ENCODE measurements around the gene FREM1. TPM values are rescaled to one million over a fixed set of nuclear protein-coding genes. Genes with fewer than 3 reads are reported as not detected.

FREM1 gene
- total RNA-seq, 4 donors from 2014 or later, result 3.3 to 7.1 (median 5.2) TPM

DNA sequence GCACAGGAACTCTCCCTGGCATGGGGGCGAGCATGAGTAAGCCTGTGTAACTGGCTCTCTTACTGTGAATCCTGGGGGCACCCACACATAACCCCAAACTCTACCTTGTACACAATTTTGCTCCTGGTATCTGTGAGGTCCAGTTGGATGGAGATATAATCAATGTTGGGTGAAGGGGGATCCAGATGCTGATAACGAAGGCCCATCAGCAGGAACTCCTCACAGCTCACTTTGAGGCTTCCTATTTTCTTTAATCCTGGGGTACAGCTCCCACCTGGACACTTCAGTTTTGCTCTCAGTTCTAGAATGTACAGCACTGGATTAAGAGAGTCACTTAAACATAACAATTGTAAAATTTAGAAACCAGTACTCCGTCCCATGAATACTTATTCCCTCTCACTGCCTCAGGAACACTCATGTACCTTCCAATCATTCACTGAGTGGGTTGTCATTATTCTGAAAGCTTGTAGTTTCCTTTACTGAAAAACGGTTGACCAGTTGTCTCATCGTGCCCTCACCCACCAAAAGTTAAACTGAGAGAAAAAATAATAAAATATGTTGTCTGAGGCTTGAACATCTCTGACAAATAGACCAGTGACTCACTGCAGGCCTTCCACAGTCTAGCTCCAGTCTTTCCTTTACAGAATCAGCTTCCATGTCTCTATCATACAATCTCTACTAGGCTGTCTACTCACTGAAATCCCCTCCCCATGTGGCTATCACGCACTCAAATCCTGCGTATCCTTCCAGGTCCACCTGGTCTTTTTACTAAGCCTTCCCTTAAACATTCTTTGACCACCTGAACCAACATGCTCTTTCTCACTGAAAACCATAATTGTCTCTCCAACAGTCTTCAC lies 52.6 kb downstream of the FREM1 start:
- H3K36me3 ChIP-seq, result no peaks in the 10 kb centered on the region
- no peak overlapping the region for H3K27ac ChIP-seq
- no peaks in the 10 kb centered on the region for H3K4me1 ChIP-seq
- no peak for DNase-seq (ENCODE audit: low spot score in 2 of 2)
- H3K4me3 ChIP-seq, result no peak overlapping the region
- TF ChIP-seq POLR2A (IDR thresholded peaks at IDR 0.05), result no peak
- TF ChIP-seq EP300 (IDR thresholded peaks at IDR 0.05), result no peak
- TF ChIP-seq, protein P1, sequence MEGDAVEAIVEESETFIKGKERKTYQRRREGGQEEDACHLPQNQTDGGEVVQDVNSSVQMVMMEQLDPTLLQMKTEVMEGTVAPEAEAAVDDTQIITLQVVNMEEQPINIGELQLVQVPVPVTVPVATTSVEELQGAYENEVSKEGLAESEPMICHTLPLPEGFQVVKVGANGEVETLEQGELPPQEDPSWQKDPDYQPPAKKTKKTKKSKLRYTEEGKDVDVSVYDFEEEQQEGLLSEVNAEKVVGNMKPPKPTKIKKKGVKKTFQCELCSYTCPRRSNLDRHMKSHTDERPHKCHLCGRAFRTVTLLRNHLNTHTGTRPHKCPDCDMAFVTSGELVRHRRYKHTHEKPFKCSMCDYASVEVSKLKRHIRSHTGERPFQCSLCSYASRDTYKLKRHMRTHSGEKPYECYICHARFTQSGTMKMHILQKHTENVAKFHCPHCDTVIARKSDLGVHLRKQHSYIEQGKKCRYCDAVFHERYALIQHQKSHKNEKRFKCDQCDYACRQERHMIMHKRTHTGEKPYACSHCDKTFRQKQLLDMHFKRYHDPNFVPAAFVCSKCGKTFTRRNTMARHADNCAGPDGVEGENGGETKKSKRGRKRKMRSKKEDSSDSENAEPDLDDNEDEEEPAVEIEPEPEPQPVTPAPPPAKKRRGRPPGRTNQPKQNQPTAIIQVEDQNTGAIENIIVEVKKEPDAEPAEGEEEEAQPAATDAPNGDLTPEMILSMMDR (IDR thresholded peaks at IDR 0.05), result no peak
- WGBS, 2 donors, result 91 to 92% methylated on average over 7 of the region's 7 CpGs
- H3K9me3 ChIP-seq, result no peaks in the 10 kb centered on the region
- no peaks in the 10 kb centered on the region for H3K27me3 ChIP-seq

DNA sequence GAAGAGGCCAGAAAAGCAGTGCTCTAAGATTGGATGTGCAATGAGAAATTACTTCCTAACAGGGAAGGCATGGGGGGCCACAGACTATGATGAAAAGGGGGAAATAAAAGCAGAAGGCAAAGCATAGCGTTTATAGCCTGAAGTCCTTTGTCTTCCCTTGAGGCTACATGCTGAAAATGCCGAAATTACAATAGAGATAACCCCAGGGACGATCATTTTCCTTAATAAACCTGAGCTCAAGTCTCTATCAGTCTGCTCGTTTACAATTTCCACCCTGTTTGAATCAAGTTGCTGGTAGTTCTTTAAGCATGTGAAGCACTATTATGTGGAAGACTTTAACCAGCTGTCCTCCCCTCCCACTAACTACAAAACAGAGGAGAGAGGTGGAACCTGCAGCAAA lies 60.4 kb downstream of the FREM1 start:
- DNase-seq (ENCODE audit: low spot score in 2 of 2), result no peak
- 51 to 57% methylated on average over 4 of the region's 4 CpGs for WGBS, 2 donors
- Histone ChIP-seq H3K27me3 (no peaks in the 10 kb centered on the region), H3K4me1 (no peaks in the 10 kb centered on the region), H3K27ac (no peak overlapping the region), H3K36me3 (peaks cover 0 to 6% (median 0%) of the 10 kb centered on the region in 3 donors), H3K9me3 (no peaks in the 10 kb centered on the region), H3K4me3 (no peak overlapping the region)
- TF ChIP-seq EP300 (IDR thresholded peaks at IDR 0.05), result no peak
- TF ChIP-seq, protein P1 (IDR thresholded peaks at IDR 0.05), result no peak
- TF ChIP-seq POLR2A (IDR thresholded peaks at IDR 0.05), result no peak

DNA sequence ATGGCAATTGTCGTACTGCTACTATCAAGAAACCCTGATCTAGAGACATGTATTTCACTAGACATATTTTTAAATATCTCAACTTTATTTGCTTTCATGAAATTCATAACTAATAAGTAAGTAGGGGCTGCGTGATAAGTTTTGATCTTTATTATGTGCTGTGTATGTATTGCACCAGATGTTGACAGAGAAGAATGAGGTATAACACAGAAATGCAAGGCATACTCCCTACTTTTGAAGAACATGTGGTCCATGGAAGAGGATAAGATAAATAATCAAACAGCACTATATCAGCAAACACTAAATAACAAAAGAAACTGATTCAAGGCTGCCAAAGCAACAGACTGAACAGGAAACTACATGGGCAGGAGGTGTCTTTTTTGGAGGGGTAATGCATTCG lies 60.9 kb downstream of the FREM1 start:
- Histone ChIP-seq H3K27ac (no peak overlapping the region), H3K4me3 (no peak overlapping the region), H3K36me3 (peaks cover 0 to 6% (median 0%) of the 10 kb centered on the region in 3 donors), H3K9me3 (no peaks in the 10 kb centered on the region), H3K27me3 (no peaks in the 10 kb centered on the region), H3K4me1 (no peaks in the 10 kb centered on the region)
- DNase-seq (ENCODE audit: low spot score in 2 of 2), result no peak
- WGBS, 2 donors, result 88 to 96% methylated on average over 3 of the region's 3 CpGs
- no peak for TF ChIP-seq POLR2A (IDR thresholded peaks at IDR 0.05)
- TF ChIP-seq, protein P1 (IDR thresholded peaks at IDR 0.05), result no peak
- no peak for TF ChIP-seq EP300 (IDR thresholded peaks at IDR 0.05)

DNA sequence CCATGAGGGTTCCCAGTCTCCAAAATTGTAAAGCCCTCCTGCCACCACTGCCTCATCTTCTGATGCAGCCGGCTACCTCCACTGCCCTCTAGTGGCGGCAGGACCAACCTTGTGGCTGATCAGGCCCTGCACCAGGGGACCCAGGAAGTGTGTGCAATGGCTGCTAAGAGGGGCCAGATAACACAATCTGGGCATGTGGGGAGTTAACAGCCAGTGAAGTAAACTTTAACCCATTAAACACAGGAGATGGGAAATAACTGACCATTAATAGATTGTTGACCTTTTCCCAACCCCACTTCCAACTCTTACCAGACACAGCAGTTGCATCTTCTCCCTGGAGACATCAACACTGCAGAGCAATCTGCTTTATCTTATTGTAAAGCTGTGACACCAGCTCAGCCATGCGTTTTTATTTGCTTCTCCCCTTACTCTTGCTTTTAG lies 63.3 kb downstream of the FREM1 start:
- WGBS, 2 donors, result 25 to 29% methylated on average over 3 of the region's 3 CpGs
- Histone ChIP-seq H3K4me1 (no peaks in the 10 kb centered on the region), H3K27ac (no peak overlapping the region), H3K27me3 (no peaks in the 10 kb centered on the region), H3K4me3 (no peak overlapping the region), H3K36me3 (peaks cover 0 to 6% (median 0%) of the 10 kb centered on the region in 3 donors), H3K9me3 (no peaks in the 10 kb centered on the region)
- DNase-seq (ENCODE audit: low spot score in 2 of 2), result peak; percentile 16 to 20
- TF ChIP-seq EP300 (IDR thresholded peaks at IDR 0.05) (no peak), POLR2A (IDR thresholded peaks at IDR 0.05) (no peak)
- TF ChIP-seq, protein P1 (IDR thresholded peaks at IDR 0.05), result peak in 4 of 5 experiments; percentile 25 to 45 (median 34)

DNA sequence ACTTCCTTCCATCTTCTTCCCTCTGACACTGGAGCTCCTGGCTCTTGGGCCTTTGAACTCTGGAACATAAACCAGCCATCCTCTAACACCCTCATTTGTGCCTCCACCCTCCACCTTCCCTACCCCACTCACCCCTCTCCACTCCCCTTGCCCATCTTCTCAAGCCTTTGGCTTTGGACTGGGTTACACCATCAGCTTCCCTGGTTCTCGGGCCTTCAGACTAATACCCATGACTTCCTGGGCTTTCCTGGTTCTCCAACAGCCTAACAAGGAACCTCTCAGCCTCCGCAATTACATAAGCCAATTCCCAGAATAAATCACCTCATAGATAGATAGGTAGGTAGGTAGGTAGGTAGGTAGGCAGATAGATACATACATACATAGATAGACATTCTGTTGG lies 67.1 kb downstream of the FREM1 start:
- TF ChIP-seq, protein P1 (IDR thresholded peaks at IDR 0.05), result no peak
- no peak for TF ChIP-seq POLR2A (IDR thresholded peaks at IDR 0.05)
- TF ChIP-seq EP300 (IDR thresholded peaks at IDR 0.05), result no peak
- Histone ChIP-seq H3K4me1 (no peaks in the 10 kb centered on the region), H3K27ac (no peak overlapping the region), H3K36me3 (no peaks in the 10 kb centered on the region), H3K27me3 (no peaks in the 10 kb centered on the region), H3K4me3 (no peak overlapping the region), H3K9me3 (no peaks in the 10 kb centered on the region)
- DNase-seq (ENCODE audit: low spot score in 2 of 2), result no peak
- 97 to 98% methylated on average over 2 of the region's 2 CpGs for WGBS, 2 donors

Measured in tibial nerve (tissue), 4 donors.